ENCODE data around the gene MZB1. TPM values are rescaled to one million over a fixed set of nuclear protein-coding genes. Genes with fewer than 3 reads are reported as not detected.
A peak's percentile ranks its signal among the peaks of the same experiment; 100 is the strongest.

The MZB1 gene
- total and polyA plus RNA-seq, 2 of the 8 experiments (the other 6 are each of a cell fraction or from before 2014, with no cell fraction given) = 0.39 to 0.47 TPM

DNA sequence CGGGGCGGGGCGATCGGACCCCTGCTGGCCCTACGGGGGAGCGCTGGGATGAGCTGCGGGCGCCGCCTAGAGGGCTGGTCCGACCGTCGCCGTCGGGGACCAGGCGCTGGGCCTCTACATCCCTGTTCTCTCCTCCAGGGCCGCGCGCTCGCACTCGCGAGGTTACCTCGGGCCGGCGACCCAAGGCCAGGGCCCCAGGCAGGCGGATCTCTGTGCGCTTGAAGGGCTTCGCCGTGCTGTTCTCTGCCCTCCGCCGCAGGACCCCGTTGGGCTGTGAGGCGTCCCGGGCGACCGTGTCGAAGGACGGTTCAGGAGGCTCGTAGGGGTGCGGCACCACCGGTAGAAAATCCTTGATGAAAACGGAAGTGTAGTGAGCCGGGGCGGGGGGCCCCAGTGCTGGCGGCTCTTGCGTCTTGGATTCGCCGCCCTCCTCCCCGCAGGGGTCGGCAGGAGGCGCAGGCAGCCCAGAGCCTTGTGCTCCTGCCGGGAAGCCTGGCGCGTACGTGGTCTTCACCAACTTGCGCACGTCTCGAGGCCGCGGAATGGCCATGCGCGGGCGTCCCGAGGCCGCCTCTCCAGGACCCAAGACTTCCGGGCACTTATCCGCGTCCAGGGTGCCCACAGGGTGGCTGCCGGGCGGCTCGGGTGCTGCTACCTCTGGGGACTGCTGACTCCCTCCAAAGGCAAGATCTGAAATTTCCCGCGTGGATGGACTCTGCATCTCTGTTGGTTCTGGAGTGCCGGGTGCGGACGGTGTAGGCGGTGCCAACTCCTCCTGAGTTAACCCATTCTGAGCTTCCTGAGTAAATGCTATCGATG lies 3.2 kb upstream of the MZB1 start:
- peak overlapping the region; percentile 82 to 85 for H3K4me2 ChIP-seq (ENCODE audit: insufficient read depth in 1 of 2, low read depth in 2 of 2, low read length in 2 of 2)
- peaks cover 14 to 34% (median 28%) of the 10 kb centered on the region in 4 experiments; a peak in 6 of 7 replicates for H3K27me3 ChIP-seq (replicated peaks in 1 of 4; ENCODE audit: control insufficient read depth in 3 of 4, extremely low read depth in 1 of 4, insufficient read depth in 3 of 4, low read length in 3 of 4)
- TF ChIP-seq RXRA (IDR thresholded peaks at IDR 0.05; ENCODE audit: insufficient read depth, low read depth, low read length) (no peak), KDM1A (IDR thresholded peaks at IDR 0.05; ENCODE audit: borderline replicate concordance, low read length) (no peak), SRF (IDR thresholded peaks at IDR 0.05; ENCODE audit: low read depth, low read length) (no peak), SIN3A (conservative IDR thresholded peaks at IDR 0.05 in 1 of 2, IDR thresholded peaks at IDR 0.05 in 1 of 2; ENCODE audit: low read depth in 1 of 2, low read length in 2 of 2) (0 out of 4 replicates have a peak, but pooled peaks of 1 of the 2 experiments have one; percentile 18), BRCA1 (IDR thresholded peaks at IDR 0.05; ENCODE audit: low read depth, low read length) (no peak; the same call in 1 of the 2 replicates)
- TF ChIP-seq, protein P1, sequence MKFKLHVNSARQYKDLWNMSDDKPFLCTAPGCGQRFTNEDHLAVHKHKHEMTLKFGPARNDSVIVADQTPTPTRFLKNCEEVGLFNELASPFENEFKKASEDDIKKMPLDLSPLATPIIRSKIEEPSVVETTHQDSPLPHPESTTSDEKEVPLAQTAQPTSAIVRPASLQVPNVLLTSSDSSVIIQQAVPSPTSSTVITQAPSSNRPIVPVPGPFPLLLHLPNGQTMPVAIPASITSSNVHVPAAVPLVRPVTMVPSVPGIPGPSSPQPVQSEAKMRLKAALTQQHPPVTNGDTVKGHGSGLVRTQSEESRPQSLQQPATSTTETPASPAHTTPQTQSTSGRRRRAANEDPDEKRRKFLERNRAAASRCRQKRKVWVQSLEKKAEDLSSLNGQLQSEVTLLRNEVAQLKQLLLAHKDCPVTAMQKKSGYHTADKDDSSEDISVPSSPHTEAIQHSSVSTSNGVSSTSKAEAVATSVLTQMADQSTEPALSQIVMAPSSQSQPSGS (IDR thresholded peaks at IDR 0.05; ENCODE audit: low read length) = no peak
- TF ChIP-seq, protein P2, sequence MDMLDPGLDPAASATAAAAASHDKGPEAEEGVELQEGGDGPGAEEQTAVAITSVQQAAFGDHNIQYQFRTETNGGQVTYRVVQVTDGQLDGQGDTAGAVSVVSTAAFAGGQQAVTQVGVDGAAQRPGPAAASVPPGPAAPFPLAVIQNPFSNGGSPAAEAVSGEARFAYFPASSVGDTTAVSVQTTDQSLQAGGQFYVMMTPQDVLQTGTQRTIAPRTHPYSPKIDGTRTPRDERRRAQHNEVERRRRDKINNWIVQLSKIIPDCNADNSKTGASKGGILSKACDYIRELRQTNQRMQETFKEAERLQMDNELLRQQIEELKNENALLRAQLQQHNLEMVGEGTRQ (IDR thresholded peaks at IDR 0.05; ENCODE audit: low read length) = no peak; the same call in 1 of the 2 replicates

More for the DNA sequence above, 3.2 kb upstream of the MZB1 start:
- Histone ChIP-seq H3K23ac (ENCODE audit: insufficient read length) (no peak overlapping the region), H4K20me1 (replicated peaks in 1 of 2; ENCODE audit: control insufficient read depth in 1 of 2, insufficient read depth in 2 of 2, low read length in 2 of 2) (peaks cover 0 to 3% of the 10 kb centered on the region in 2 experiments), H3K79me1 (ENCODE audit: low read depth, low read length) (no peaks in the 10 kb centered on the region; the same call in 1 of the 2 replicates), H3K9ac (replicated peaks in 1 of 4; ENCODE audit: extremely low read depth in 1 of 4, low read depth in 3 of 4, low read length in 3 of 4) (peak overlapping the region in 1 of 4 experiments; percentile 58; a peak in 2 of 7 replicates), H2BK120ac (replicated peaks; ENCODE audit: low read depth, low read length) (no peak overlapping the region), H3K4me1 (replicated peaks in 1 of 4; ENCODE audit: control insufficient read depth in 3 of 4, insufficient read depth in 4 of 4, low read length in 3 of 4) (peaks cover 3 to 39% (median 21%) of the 10 kb centered on the region in 4 experiments), H4K5ac (ENCODE audit: insufficient read length, low read depth, low read length) (peak overlapping the region; percentile 81), H3K18ac (ENCODE audit: extremely low read depth, low read length) (peak overlapping the region; percentile 94), H4K8ac (ENCODE audit: extremely low read depth, insufficient read depth, low read length) (peak overlapping the region; percentile 91), H3K36me3 (ENCODE audit: control insufficient read depth in 2 of 4, insufficient read depth in 4 of 4, low read length in 3 of 4) (no peaks in the 10 kb centered on the region), H2AFZ (ENCODE audit: low read length) (no peak overlapping the region; the same call in 1 of the 2 replicates), H3K9me3 (ENCODE audit: insufficient read depth in 2 of 2, low read depth in 1 of 2, low read length in 1 of 2) (no peaks in the 10 kb centered on the region), H2BK20ac (ENCODE audit: low read length) (no peak overlapping the region), H3K4me3 (ENCODE audit: extremely low read depth in 1 of 4, insufficient read depth in 2 of 4, low read depth in 3 of 4, low read length in 4 of 4) (peak overlapping the region; percentile 42 to 68 (median 54)), H3K14ac (ENCODE audit: insufficient read length) (no peak overlapping the region), H3K56ac (replicated peaks; ENCODE audit: insufficient read length, low read depth, low read length) (no peak overlapping the region), H2BK5ac (ENCODE audit: low read depth, low read length) (no peak overlapping the region; the same call in 1 of the 2 replicates), H3K23me2 (ENCODE audit: low read depth, low read length) (peaks cover 27% of the 10 kb centered on the region; the same call in 1 of the 2 replicates), H4K91ac (replicated peaks; ENCODE audit: insufficient read length, low read length) (peak overlapping the region; percentile 84), H3K27ac (ENCODE audit: low read depth, low read length) (no peak overlapping the region), H3K79me2 (ENCODE audit: control insufficient read depth in 1 of 2, insufficient read depth in 2 of 2, low read length in 2 of 2) (no peaks in the 10 kb centered on the region), H3K4ac (replicated peaks; ENCODE audit: insufficient read length, low read depth, low read length) (no peak overlapping the region), H2BK12ac (ENCODE audit: low read depth, low read length) (0 out of 2 replicates have a peak overlapping the region, but pooled peaks have one; percentile 77), H2AK5ac (ENCODE audit: low read depth, low read length) (peak overlapping the region; percentile 28; the same call in 1 of the 2 replicates), H2BK15ac (ENCODE audit: low read length) (no peak overlapping the region; the same call in 1 of the 2 replicates)
- 3% methylated on average over 71 of the region's 77 CpGs; no CpG with 5 or more reads in 1 of the 2 experiments for WGBS, 2 experiments (ENCODE audit: extremely low coverage in 1 of 2, insufficient coverage in 1 of 2, insufficient read length in 1 of 2, insufficient replicate concordance in 2 of 2, low coverage in 1 of 2, low lambda C conversion rate in 2 of 2, missing lambda C conversion rate in 1 of 2)
- CTCF ChIA-PET (ENCODE audit: partially characterized antibody) = interaction anchor here (0.5 to 3.1 kb wide), 9 partner anchors 10 to 70 kb away, joined by 3 to 16 read pairs (median 4); partner anchors contain the start of gene SPATA24
- POLR2A ChIA-PET (ENCODE audit: partially characterized antibody) = interaction anchor here (0.7 to 3.9 kb wide), 14 partner anchors 9 to 99 kb away, joined by 3 to 25 read pairs (median 4); partner anchors contain the start of genes DNAJC18, MATR3 and PAIP2
- no peak for FAIRE-seq
- DNase-seq (ENCODE audit: low read depth in 1 of 2, low spot score in 2 of 2) = peak in 1 of 2 experiments; percentile 94
